Measurements from ENCODE around the gene COQ4. TPM values are rescaled to one million over a fixed set of nuclear protein-coding genes. Genes with fewer than 3 reads are reported as not detected.

COQ4 gene
- total and polyA plus RNA-seq, 2 of the 8 experiments (the other 6 are each of a cell fraction or from before 2014, with no cell fraction given) = 32.3 to 58.8 TPM

DNA sequence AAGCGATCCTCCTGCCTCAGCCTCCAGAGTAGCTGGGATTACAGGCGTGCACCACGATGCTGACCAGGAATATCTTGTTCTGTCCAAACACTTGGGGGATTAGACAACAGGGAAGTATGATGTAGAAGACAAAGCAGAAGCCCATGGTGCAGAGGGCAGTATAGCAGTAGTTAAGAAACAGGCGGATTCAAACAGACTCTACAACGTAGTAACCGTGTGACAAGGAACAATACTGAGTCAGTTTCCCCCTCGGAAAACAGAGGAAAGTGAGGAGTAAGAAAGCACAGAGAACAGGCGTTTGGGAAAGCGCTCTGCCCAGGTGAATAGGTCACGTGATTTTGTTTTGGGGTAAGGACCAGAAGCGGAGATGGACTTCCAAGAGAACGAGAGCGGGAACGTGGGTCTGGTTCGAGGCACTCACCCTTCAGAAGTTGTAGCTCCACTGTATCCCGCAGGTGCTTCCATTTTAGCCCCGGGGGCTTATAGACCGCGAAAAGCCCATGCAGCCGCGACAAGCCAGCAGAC lies 698 bp upstream of the COQ4 start:
- H3K9ac ChIP-seq (replicated peaks in 1 of 4; ENCODE audit: extremely low read depth in 1 of 4, low read depth in 3 of 4, low read length in 3 of 4) = peak overlapping the region; percentile 55 to 95 (median 92)
- H3K27me3 ChIP-seq (replicated peaks in 1 of 4; ENCODE audit: control insufficient read depth in 3 of 4, extremely low read depth in 1 of 4, insufficient read depth in 3 of 4, low read length in 3 of 4) = no peaks in the 10 kb centered on the region
- peak overlapping the region; percentile 76; the same call in 1 of the 2 replicates for H3K18ac ChIP-seq (ENCODE audit: extremely low read depth, low read length)
- peak overlapping the region; percentile 98 for H2AFZ ChIP-seq (ENCODE audit: low read length)
- peaks cover 4% of the 10 kb centered on the region; the same call in 1 of the 2 replicates for H3K79me1 ChIP-seq (ENCODE audit: low read depth, low read length)
- no peaks in the 10 kb centered on the region for H3K9me3 ChIP-seq (ENCODE audit: insufficient read depth in 2 of 2, low read depth in 1 of 2, low read length in 1 of 2)
- no peak overlapping the region for H2BK12ac ChIP-seq (ENCODE audit: low read depth, low read length)
- CTCF ChIA-PET (ENCODE audit: partially characterized antibody) = interaction anchor here (0.9 to 1.8 kb wide), 6 partner anchors 13 to 98 kb away, joined by 3 to 5 read pairs (median 3); no protein-coding TSS in a partner anchor
- no peak overlapping the region for H3K56ac ChIP-seq (replicated peaks; ENCODE audit: insufficient read length, low read depth, low read length)
- peaks cover 1 to 3% of the 10 kb centered on the region in 2 experiments for H4K20me1 ChIP-seq (replicated peaks in 1 of 2; ENCODE audit: control insufficient read depth in 1 of 2, insufficient read depth in 2 of 2, low read length in 2 of 2)
- H3K4ac ChIP-seq (replicated peaks; ENCODE audit: insufficient read length, low read depth, low read length) = no peak overlapping the region
- H3K23me2 ChIP-seq (ENCODE audit: low read depth, low read length) = peaks cover 7% of the 10 kb centered on the region
- no peak overlapping the region for H2AK5ac ChIP-seq (ENCODE audit: low read depth, low read length)
- H2BK120ac ChIP-seq (replicated peaks; ENCODE audit: low read depth, low read length) = no peak overlapping the region
- peak overlapping the region; percentile 100 for H2BK5ac ChIP-seq (ENCODE audit: low read depth, low read length)
- H4K91ac ChIP-seq (replicated peaks; ENCODE audit: insufficient read length, low read length) = peak overlapping the region; percentile 49
- no peaks in the 10 kb centered on the region; a peak in 3 of 7 replicates for H3K4me1 ChIP-seq (replicated peaks in 1 of 4; ENCODE audit: control insufficient read depth in 3 of 4, insufficient read depth in 4 of 4, low read length in 3 of 4)
- peak overlapping the region; percentile 90 for H3K27ac ChIP-seq (ENCODE audit: low read depth, low read length)
- FAIRE-seq (no peak), DNase-seq (ENCODE audit: low read depth in 1 of 2, low spot score in 2 of 2) (no peak)
- H3K79me2 ChIP-seq (ENCODE audit: control insufficient read depth in 1 of 2, insufficient read depth in 2 of 2, low read length in 2 of 2) = peaks cover 0 to 25% of the 10 kb centered on the region in 2 experiments; a peak in 2 of 4 replicates
- H3K36me3 ChIP-seq (ENCODE audit: control insufficient read depth in 2 of 4, insufficient read depth in 4 of 4, low read length in 3 of 4) = peaks cover 0 to 13% (median 6%) of the 10 kb centered on the region in 4 experiments; a peak in 4 of 8 replicates
- H3K4me3 ChIP-seq (ENCODE audit: extremely low read depth in 1 of 4, insufficient read depth in 2 of 4, low read depth in 3 of 4, low read length in 4 of 4) = peak overlapping the region; percentile 86 to 100 (median 92)
- H4K5ac ChIP-seq (ENCODE audit: insufficient read length, low read depth, low read length) = peak overlapping the region; percentile 56
- no peak overlapping the region for H3K23ac ChIP-seq (ENCODE audit: insufficient read length)
- no peak overlapping the region for H2BK15ac ChIP-seq (ENCODE audit: low read length)
- H3K14ac ChIP-seq (ENCODE audit: insufficient read length) = no peak overlapping the region
- no peak overlapping the region for H2BK20ac ChIP-seq (ENCODE audit: low read length)
- WGBS, 2 experiments (ENCODE audit: extremely low coverage in 1 of 2, insufficient coverage in 1 of 2, insufficient read length in 1 of 2, insufficient replicate concordance in 2 of 2, low coverage in 1 of 2, low lambda C conversion rate in 2 of 2, missing lambda C conversion rate in 1 of 2) = 3% methylated on average over 21 of the region's 21 CpGs; no CpG with 5 or more reads in 1 of the 2 experiments
- POLR2A ChIA-PET (ENCODE audit: partially characterized antibody) = interaction anchor here (1.0 to 3.3 kb wide), 8 partner anchors 12 to 231 kb away, joined by 3 to 11 read pairs (median 5); partner anchors contain the start of genes SLC27A4 and SPTAN1
- H4K8ac ChIP-seq (ENCODE audit: extremely low read depth, insufficient read depth, low read length) = peak overlapping the region; percentile 98; the same call in 1 of the 2 replicates
- H3K4me2 ChIP-seq (ENCODE audit: insufficient read depth in 1 of 2, low read depth in 2 of 2, low read length in 2 of 2) = peak overlapping the region; percentile 63 to 96
- TF ChIP-seq TAF1 (IDR thresholded peaks at IDR 0.05; ENCODE audit: low read depth, low read length) = no peak
- TF ChIP-seq NRF1 (IDR thresholded peaks at IDR 0.05; ENCODE audit: low read depth, low read length) = no peak
- TF ChIP-seq PHF8 (conservative IDR thresholded peaks at IDR 0.05; ENCODE audit: low read depth, low read length) = peak; percentile 86
- no peak for TF ChIP-seq BACH1 (IDR thresholded peaks at IDR 0.05; ENCODE audit: low read length)
- TF ChIP-seq CREB1 (IDR thresholded peaks at IDR 0.05) = no peak
- no peak for TF ChIP-seq CTCF (IDR thresholded peaks at IDR 0.05; ENCODE audit: control extremely low read depth in 1 of 3, insufficient read depth in 1 of 3, low read depth in 1 of 3, low read length in 3 of 3)
- no peak for TF ChIP-seq HDAC2 (IDR thresholded peaks at IDR 0.05; ENCODE audit: borderline replicate concordance in 1 of 2, low read depth in 2 of 2, low read length in 2 of 2)
- no peak for TF ChIP-seq MAFK (IDR thresholded peaks at IDR 0.05; ENCODE audit: low read depth, low read length)
- TF ChIP-seq, protein P1, sequence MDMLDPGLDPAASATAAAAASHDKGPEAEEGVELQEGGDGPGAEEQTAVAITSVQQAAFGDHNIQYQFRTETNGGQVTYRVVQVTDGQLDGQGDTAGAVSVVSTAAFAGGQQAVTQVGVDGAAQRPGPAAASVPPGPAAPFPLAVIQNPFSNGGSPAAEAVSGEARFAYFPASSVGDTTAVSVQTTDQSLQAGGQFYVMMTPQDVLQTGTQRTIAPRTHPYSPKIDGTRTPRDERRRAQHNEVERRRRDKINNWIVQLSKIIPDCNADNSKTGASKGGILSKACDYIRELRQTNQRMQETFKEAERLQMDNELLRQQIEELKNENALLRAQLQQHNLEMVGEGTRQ (IDR thresholded peaks at IDR 0.05; ENCODE audit: low read length) = peak; percentile 86
